DMS 273 (cell line): Measurements from ENCODE around the gene RNF181.
"Not testable (repeated sequence)": the region's sequence is repeated elsewhere in the genome, so short reads cannot be mapped to it uniquely, and the experiment has no call there.

ENCODE experiments used
- DNase-seq: peaks from one replicate; lab custom pipeline; 2025; ENCODE audit not compliant: unreplicated experiment; lab: John Stamatoyannopoulos, UW

RNF181 gene

GRCh38 chr2:85594715-85595300, 737 bp upstream of the RNF181 start:
- no peak for DNase-seq

DNA sequence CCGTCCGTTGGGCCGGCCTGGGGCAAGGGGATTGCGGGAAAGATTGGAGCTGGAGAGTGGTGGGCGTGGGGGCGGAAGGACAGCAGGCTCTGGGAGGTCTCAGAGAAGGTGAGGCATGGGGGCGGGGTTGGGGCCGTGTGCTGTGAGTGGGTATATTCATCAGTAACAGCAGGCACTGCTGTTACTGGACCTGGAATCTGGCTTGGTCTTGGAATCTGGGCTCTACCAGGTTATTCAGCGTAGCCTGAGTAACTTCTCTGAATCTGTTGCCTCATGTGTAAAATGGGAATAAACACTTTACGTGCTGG, 435 bp downstream of the RNF181 start:
- peak; percentile 63 for DNase-seq

- no peak for DNase-seq
These were observed 1.1 kb downstream of the RNF181 start for GRCh38 chr2:85596486-85597143.

DNA sequence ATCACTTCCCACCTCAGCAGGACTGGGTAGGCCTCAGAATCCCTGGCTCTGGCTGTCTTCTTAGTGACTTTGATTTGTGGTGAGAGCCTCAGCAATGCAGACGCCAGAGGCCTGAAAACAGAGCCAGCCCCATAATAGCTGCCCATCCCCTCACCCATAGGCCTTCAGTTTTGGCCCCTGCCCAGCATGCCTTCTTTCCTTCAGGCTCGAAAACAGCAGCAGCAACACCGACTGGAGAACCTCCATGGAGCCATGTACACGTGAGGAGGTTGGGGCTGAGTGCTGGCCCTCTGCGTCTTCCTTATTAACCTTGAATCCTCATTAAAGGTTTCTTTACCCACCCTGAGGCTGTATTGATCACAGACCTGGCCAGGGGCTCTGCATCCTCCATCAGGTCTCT, 1.7 kb downstream of the RNF181 start:
- no peak for DNase-seq

DNA sequence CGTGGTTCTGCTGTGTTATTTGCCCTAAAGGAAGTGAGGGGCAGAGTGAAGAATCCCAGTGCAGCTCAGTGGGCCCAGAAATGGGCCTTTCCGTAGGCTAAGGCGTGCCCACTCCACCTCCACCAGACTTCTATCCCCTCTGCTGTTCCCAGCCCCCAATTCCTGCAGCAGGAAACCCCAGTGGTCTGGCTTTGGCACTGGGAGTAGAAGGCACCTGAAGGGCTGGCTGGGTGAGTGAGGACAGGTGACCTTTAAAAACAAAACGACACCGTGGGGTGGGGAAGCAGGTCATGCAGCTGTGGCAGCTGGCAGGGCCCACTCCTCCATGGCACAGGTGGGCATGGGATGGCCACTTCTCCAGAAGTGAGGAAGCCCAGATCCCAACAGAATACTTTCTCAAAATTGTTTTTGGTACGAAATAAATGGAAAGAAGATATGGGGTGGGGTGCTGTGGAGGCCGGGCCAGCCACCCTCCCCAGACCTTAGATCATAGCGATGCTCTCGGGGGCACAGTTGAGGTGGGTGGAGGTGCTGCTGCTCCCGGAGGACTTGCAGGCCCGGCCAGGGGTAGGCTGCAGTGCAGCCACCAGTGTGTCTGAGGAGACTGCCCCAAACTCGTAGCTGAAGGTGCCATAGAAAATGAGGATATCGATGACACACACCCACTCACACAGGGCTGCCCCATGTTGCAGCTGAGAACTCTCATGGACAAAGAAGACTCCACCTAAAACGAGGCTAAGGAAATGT, 3.2 kb downstream of the RNF181 start:
- no peak for DNase-seq

GRCh38 chr2:85599468-85600234, 4.1 kb downstream of the RNF181 start:
- no peak for DNase-seq

GRCh38 chr2:85600235-85600575, 4.7 kb downstream of the RNF181 start:
- DNase-seq: no peak

GRCh38 chr2:85600951-85601770, 5.6 kb downstream of the RNF181 start:
- DNase-seq: no peak

DNA sequence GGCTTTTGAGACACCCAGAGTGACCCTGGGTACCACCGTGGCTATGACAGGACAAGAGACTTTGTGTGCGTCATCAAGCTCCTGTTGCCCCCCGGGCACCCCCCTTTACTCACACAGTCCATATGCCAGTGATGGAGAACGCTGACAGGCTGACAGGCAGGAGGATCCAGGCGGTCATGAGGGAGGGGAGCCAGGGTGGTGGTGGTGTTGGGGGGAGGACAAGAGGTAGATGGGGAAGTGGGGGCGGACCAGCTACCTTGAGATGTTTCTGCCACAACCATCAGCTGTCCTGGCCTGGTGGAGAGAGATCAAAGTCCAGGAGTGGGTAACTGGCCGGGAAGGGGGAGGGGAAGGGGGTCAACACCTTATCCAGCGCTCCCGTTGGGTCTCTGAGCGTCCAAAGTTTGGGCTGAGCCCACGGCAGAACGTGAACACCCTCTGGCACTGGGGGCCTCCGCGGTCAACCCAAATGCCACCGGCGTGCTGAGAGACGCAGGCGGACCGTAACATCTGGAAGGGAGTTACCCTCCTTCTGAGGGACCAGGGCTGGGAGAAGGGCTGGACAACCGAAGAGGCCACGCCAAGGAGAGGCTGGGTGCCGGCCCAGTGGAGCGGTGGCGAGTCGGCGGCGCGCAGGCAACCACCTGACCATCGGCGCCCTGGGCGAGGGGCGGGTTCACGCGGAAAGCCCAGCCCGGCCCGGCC, 6.4 kb downstream of the RNF181 start:
- peak; percentile 62 for DNase-seq

- peak; percentile 96 for DNase-seq
These were observed 7.1 kb downstream of the RNF181 start, which contains the start of gene TMEM150A for GRCh38 chr2:85602476-85603234. TSS of gene TMEM150A (minus strand) at chr2:85602698. CDS start at chr2:85601948, 750 bp downstream.

GRCh38 chr2:85604133-85604444, 8.5 kb downstream of the RNF181 start:
- not testable (repeated sequence) for DNase-seq

DNA sequence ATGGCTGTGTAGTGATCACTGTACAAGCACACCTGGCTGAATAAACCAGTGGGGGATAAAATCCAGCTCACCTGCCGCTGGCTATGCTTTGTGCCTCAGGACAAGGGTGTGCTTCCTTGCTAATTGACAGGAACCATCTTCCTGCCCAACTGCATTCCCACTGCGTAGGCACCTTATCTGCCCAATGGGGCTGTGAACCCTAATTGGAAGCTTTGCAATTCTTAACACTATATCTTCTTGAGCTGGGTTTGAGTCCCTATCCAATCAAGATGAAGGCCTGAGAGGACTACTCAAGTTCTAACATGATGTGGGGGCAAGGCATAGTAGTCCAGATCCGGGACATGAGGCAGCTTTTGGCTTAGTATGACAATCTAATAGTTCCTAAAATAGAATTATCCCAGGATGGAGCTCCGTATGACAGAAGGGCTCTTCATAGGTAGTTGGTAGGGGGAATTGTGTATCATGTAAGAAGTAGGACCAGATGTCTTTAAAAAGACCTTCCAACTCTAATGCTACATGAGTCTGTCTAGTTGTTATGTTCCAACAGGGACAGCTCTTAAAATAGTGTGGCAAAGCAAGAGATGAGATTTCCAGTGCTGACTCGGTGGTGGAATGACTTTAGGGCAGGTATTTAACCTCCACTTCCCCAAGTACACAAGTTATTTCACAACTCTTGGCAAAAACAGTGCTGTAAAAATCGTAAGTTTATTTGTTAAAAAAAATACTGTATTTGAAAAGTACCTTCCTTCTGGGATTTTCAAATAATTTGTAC, 9.2 kb downstream of the RNF181 start:
- no peak for DNase-seq

GRCh38 chr2:85605406-85606115, 10.0 kb downstream of the RNF181 start:
- peak; percentile 26 for DNase-seq

GRCh38 chr2:85606116-85606455, 10.5 kb downstream of the RNF181 start:
- DNase-seq: no peak

GRCh38 chr2:85607268-85608215, 12.0 kb downstream of the RNF181 start:
- no peak for DNase-seq

DNA sequence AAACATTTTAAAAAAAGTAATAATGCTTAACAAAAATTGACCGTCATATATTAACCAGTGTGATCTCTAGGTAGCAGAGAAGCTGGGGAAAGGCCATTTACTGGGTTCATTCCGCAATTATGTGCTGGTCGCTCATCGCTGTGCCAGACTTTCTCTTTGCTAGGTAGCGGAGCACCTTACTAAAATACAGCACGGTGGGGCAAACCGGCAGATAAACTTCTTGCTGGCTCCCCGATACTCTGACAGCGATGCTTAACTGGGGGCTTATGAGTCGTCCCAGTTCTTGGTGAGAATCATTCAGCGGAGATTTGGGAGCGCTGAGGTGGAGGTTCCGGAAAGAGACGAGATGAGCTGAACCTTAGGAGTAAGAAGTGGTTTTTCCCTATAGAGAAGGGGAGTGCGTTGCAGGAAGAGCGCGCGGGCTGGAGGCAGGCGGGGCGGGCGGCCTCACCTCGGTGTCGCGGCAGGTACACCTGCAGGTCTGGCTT, 15.7 kb downstream of the RNF181 start:
- no peak for DNase-seq
